Measurements from ENCODE around the gene ZNF575.

The ZNF575 gene

DNA sequence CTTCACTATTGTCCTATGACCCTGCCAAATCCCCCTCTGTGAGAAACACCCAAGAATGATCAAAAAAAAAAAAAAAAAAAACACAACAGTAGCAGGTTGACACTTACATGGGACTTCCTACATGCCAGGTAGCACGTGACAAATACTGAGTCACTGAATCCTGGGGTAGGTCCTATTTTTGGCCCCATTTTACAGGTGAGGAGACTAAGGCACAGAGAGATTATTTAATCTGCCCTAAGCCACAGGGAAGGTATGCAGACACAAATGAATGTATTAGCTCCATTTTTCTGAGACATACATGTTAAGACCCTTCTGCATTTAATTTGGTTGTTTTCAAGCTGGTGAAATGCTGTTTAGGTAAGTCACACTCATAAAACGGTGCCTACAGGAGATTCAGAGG lies 15.7 kb downstream of the ZNF575 start:
- no peak overlapping the region for H3K27ac ChIP-seq
- TF ChIP-seq CTCF (conservative IDR thresholded peaks at IDR 0.05) (no peak), ZFX (IDR thresholded peaks at IDR 0.05) (no peak)

GRCh38 chr19:43551399-43552197 lies 18.6 kb downstream of the ZNF575 start:
- no peak for TF ChIP-seq CTCF (conservative IDR thresholded peaks at IDR 0.05)
- no peak for TF ChIP-seq ZFX (IDR thresholded peaks at IDR 0.05)
- H3K27ac ChIP-seq = no peak overlapping the region

DNA sequence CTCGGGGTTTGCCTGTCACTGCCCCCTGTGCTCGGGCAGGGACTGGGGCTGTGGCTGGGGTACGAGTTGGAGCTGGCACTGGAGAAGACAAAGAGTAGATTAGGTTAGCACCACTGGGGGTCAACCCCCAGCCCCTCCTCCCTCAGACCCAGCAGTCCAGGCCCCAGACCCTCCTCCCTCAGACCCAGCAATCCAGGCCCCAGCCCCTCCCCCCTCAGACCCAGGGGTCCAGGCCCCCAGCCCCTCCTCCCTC lies 19.1 kb downstream of the ZNF575 start:
- TF ChIP-seq CTCF (conservative IDR thresholded peaks at IDR 0.05) (no peak), ZFX (IDR thresholded peaks at IDR 0.05) (no peak)
- no peak overlapping the region for H3K27ac ChIP-seq

DNA sequence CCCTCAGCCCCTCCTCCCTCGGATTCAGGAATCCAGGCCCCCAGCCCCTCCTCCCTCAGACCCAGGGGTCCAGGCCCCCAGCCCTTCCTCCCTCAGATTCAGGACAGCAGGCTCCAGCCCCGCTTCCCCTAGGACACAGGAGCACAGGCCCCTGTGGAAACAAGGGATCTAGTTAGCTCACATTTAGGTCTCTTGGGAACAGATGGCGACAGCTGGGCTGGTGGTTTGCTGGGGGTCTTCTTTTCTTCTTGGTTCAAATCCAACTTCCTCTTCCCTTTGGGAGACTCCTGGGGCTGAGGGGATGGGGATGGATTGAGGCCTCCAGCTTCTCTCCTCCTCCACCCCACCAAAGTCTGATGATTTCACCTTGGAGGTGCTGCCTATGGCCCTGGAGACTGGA lies 19.6 kb downstream of the ZNF575 start:
- TF ChIP-seq ZFX (IDR thresholded peaks at IDR 0.05) (no peak), CTCF (conservative IDR thresholded peaks at IDR 0.05) (no peak)
- no peak overlapping the region for H3K27ac ChIP-seq

- no peak overlapping the region for H3K27ac ChIP-seq
- no peak for TF ChIP-seq CTCF (conservative IDR thresholded peaks at IDR 0.05)
- no peak for TF ChIP-seq ZFX (IDR thresholded peaks at IDR 0.05)
Measured at GRCh38 chr19:43553656-43554055, 20.7 kb downstream of the ZNF575 start.

GRCh38 chr19:43554317-43554895 lies 21.4 kb downstream of the ZNF575 start:
- H3K27ac ChIP-seq = no peak overlapping the region
- TF ChIP-seq ZFX (IDR thresholded peaks at IDR 0.05) (no peak), CTCF (conservative IDR thresholded peaks at IDR 0.05) (no peak)

DNA sequence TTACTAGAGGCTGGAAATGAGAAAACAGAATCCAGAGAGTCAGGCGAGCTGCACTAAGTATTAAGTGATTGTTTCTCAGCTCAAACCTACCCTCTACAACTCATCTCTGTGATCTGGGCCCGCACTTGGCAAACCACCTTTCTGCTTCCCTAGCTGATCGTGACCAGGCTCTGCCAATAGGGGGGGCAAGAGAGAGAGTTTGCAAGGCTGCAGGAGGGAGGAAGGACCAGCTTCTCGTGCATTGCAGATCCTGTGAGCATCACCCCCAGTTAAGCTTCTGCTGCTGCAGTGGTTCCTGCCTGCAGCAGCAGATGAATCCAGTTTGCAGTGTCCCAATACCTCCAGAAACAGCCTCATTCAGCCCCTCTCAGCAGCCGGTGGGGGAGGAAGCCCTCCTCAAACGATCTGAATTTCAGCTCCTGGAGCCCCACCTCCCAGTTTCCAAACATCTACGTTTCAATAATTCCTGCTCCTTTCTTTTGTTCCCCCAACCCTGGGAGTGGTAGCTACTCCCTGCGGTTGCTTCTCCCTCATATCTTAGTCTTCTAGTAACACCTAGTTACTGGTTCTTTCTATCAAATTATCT lies 22.3 kb downstream of the ZNF575 start:
- TF ChIP-seq ZFX (IDR thresholded peaks at IDR 0.05) = no peak
- TF ChIP-seq CTCF (conservative IDR thresholded peaks at IDR 0.05) = peak; percentile 74
- no peak overlapping the region for H3K27ac ChIP-seq

Data from C4-2B (cell line).